Activated CD8-positive, alpha-beta T cell treated with anti-CD3 and anti-CD28 coated beads, Interleukin-2, amount 10 ng/mL, durations not matched to agents 7 days and 5 days (primary cell): ENCODE results near the gene DNAJC27. TPM values are rescaled to one million over a fixed set of nuclear protein-coding genes. Genes with fewer than 3 reads are reported as not detected.

Source experiments
- ATAC-seq: fragments of 150-1000 bp; cut with Tn5 transposase; one replicate; pipeline ENCODE4 v1.10.0; 2021; ENCODE audit warnings: moderate library complexity
- CTCF ChIA-PET: fragments of 350-600 bp; sonication (Branson Sonifier 250); formaldehyde crosslinking; loops from one replicate; lab custom pipeline; 2021; ENCODE audit warnings: antibody characterized with exemption; lab: Charles Lee
- POLR2A ChIA-PET: fragments of 350-600 bp; sonication (Branson Sonifier 250); formaldehyde crosslinking; loops from one replicate; lab custom pipeline; 2021; ENCODE audit warnings: antibody characterized with exemption; lab: Charles Lee
- DNase-seq: peaks from one replicate; pipeline ENCODE4 v3.0.0-alpha.2; 2020
- H3K27ac Mint-ChIP-seq: one replicate; pipeline ENCODE4 v1.8.0; 2021; ENCODE audit warnings: mild to moderate bottlenecking, mixed read lengths
- H3K27me3 Mint-ChIP-seq: one replicate; pipeline ENCODE4 v1.8.0; 2021; ENCODE audit warnings: low read depth, mixed read lengths
- H3K36me3 Mint-ChIP-seq: one replicate; pipeline ENCODE4 v1.8.0; 2021; ENCODE audit warnings: low read depth, mixed read lengths
- H3K4me1 Mint-ChIP-seq: one replicate; pipeline ENCODE4 v1.8.0; 2021; ENCODE audit warnings: low read depth, mixed read lengths
- H3K4me3 Mint-ChIP-seq: one replicate; pipeline ENCODE4 v1.8.0; 2021; ENCODE audit warnings: mild to moderate bottlenecking, mixed read lengths
- H3K9me3 Mint-ChIP-seq: one replicate; pipeline ENCODE4 v1.8.0; 2022; ENCODE audit warnings: mixed read lengths; ENCODE audit not compliant: insufficient read depth
- total RNA-seq, 2 experiments: library from RNA; stranded (reverse); gene quantifications; one replicate each; pipeline ENCODE4 v1.2.3, GENCODE V29; 2021

DNAJC27 gene
- total RNA-seq, 2 experiments from 2014 or later: 6.5 to 8.0 TPM

GRCh38 chr2:24924266-24924665 is 47.5 kb downstream of the DNAJC27 start:
- H3K4me1 Mint-ChIP-seq: peaks cover 4% of the 10 kb centered on the region
- ChIA-PET POLR2A (no interaction called here), CTCF (interaction anchor here (0.9 kb wide), 1 partner anchor 9 kb away, joined by 3 read pairs; no protein-coding TSS in a partner anchor)
- DNase-seq (no peak), ATAC-seq (no peak)
- no peak overlapping the region for H3K4me3 Mint-ChIP-seq
- no peak overlapping the region for H3K27ac Mint-ChIP-seq
- H3K27me3 Mint-ChIP-seq: no peaks in the 10 kb centered on the region
- H3K9me3 Mint-ChIP-seq: no peaks in the 10 kb centered on the region
- H3K36me3 Mint-ChIP-seq: peaks cover under 1% of the 10 kb centered on the region

- no peak for DNase-seq
- Mint-ChIP-seq H3K9me3 (no peaks in the 10 kb centered on the region), H3K36me3 (peaks cover 9% of the 10 kb centered on the region), H3K27me3 (no peaks in the 10 kb centered on the region), H3K4me1 (peaks cover 16% of the 10 kb centered on the region), H3K27ac (no peak overlapping the region), H3K4me3 (no peak overlapping the region)
- no peak for ATAC-seq
- POLR2A ChIA-PET: no interaction called here
- CTCF ChIA-PET: no interaction called here
Measured at GRCh38 chr2:24923106-24923505, 48.6 kb downstream of the DNAJC27 start.

- H3K27me3 Mint-ChIP-seq: no peaks in the 10 kb centered on the region
- H3K36me3 Mint-ChIP-seq: peaks cover 15% of the 10 kb centered on the region
- no peaks in the 10 kb centered on the region for H3K9me3 Mint-ChIP-seq
- H3K4me1 Mint-ChIP-seq: peaks cover 22% of the 10 kb centered on the region
- no peak overlapping the region for H3K4me3 Mint-ChIP-seq
- ATAC-seq: no peak
- ChIA-PET POLR2A (no interaction called here), CTCF (no interaction called here)
- no peak overlapping the region for H3K27ac Mint-ChIP-seq
- no peak for DNase-seq
Measured at GRCh38 chr2:24922556-24922955, 49.2 kb downstream of the DNAJC27 start.

GRCh38 chr2:24920809-24921441 is 50.8 kb downstream of the DNAJC27 start:
- H3K4me3 Mint-ChIP-seq: peak overlapping the region; percentile 68
- no peaks in the 10 kb centered on the region for H3K9me3 Mint-ChIP-seq
- no peak overlapping the region for H3K27ac Mint-ChIP-seq
- peak; percentile 45 for DNase-seq
- H3K4me1 Mint-ChIP-seq: peaks cover 34% of the 10 kb centered on the region
- no peaks in the 10 kb centered on the region for H3K27me3 Mint-ChIP-seq
- CTCF ChIA-PET: no interaction called here
- POLR2A ChIA-PET: no interaction called here
- no peak for ATAC-seq
- peaks cover 21% of the 10 kb centered on the region for H3K36me3 Mint-ChIP-seq

- Mint-ChIP-seq H3K27ac (peak within 1 kb of the TSS; percentile 86), H3K9me3 (no peaks in the 10 kb centered on the region), H3K4me1 (peaks cover 35% of the 10 kb centered on the region), H3K27me3 (no peaks in the 10 kb centered on the region), H3K36me3 (peaks cover 22% of the 10 kb centered on the region), H3K4me3 (peak within 1 kb of the TSS; percentile 94)
- peak; percentile 73 for DNase-seq
- ChIA-PET CTCF (no interaction called here), POLR2A (no interaction called here)
- ATAC-seq: peak; percentile 70
Measured at GRCh38 chr2:24920098-24920808, 51.5 kb downstream of the DNAJC27 start, which contains the start of gene ADCY3. TSS of gene ADCY3 (minus strand) at chr2:24920237. CDS start at chr2:24918987, 1,250 bp downstream.

- Mint-ChIP-seq H3K27ac (peak overlapping the region; percentile 86), H3K36me3 (peaks cover 26% of the 10 kb centered on the region), H3K27me3 (no peaks in the 10 kb centered on the region), H3K9me3 (no peaks in the 10 kb centered on the region), H3K4me1 (peaks cover 40% of the 10 kb centered on the region), H3K4me3 (peak overlapping the region; percentile 94)
- POLR2A ChIA-PET: no interaction called here
- DNase-seq: no peak
- ATAC-seq: peak; percentile 51
- CTCF ChIA-PET: no interaction called here
Measured at GRCh38 chr2:24919506-24920097, 52.2 kb downstream of the DNAJC27 start.

GRCh38 chr2:24919037-24919505 is 52.7 kb downstream of the DNAJC27 start:
- ChIA-PET CTCF (no interaction called here), POLR2A (no interaction called here)
- peak; percentile 62 for ATAC-seq
- Mint-ChIP-seq H3K4me3 (peak overlapping the region; percentile 94), H3K36me3 (peaks cover 29% of the 10 kb centered on the region), H3K27me3 (no peaks in the 10 kb centered on the region), H3K4me1 (peaks cover 40% of the 10 kb centered on the region), H3K9me3 (no peaks in the 10 kb centered on the region), H3K27ac (peak overlapping the region; percentile 86)
- DNase-seq: peak; percentile 82

GRCh38 chr2:24918326-24919036 is 53.3 kb downstream of the DNAJC27 start:
- POLR2A ChIA-PET: no interaction called here
- Mint-ChIP-seq H3K27me3 (no peaks in the 10 kb centered on the region), H3K9me3 (no peaks in the 10 kb centered on the region), H3K27ac (peak overlapping the region; percentile 86), H3K4me3 (peak overlapping the region; percentile 94), H3K36me3 (peaks cover 30% of the 10 kb centered on the region), H3K4me1 (peaks cover 40% of the 10 kb centered on the region)
- DNase-seq (no peak), ATAC-seq (no peak)
- CTCF ChIA-PET: no interaction called here

GRCh38 chr2:24917731-24918325 is 53.9 kb downstream of the DNAJC27 start:
- POLR2A ChIA-PET: no interaction called here
- peak overlapping the region; percentile 94 for H3K4me3 Mint-ChIP-seq
- H3K36me3 Mint-ChIP-seq: peaks cover 36% of the 10 kb centered on the region
- peaks cover 40% of the 10 kb centered on the region for H3K4me1 Mint-ChIP-seq
- no peak overlapping the region for H3K27ac Mint-ChIP-seq
- H3K27me3 Mint-ChIP-seq: no peaks in the 10 kb centered on the region
- CTCF ChIA-PET: no interaction called here
- no peaks in the 10 kb centered on the region for H3K9me3 Mint-ChIP-seq
- ATAC-seq (no peak), DNase-seq (no peak)

- POLR2A ChIA-PET: no interaction called here
- Mint-ChIP-seq H3K27ac (no peak overlapping the region), H3K4me1 (peaks cover 40% of the 10 kb centered on the region), H3K9me3 (no peaks in the 10 kb centered on the region), H3K36me3 (peaks cover 42% of the 10 kb centered on the region), H3K27me3 (no peaks in the 10 kb centered on the region), H3K4me3 (no peak overlapping the region)
- CTCF ChIA-PET: no interaction called here
- ATAC-seq (no peak), DNase-seq (no peak)
Measured at GRCh38 chr2:24917086-24917485, 54.7 kb downstream of the DNAJC27 start.

- ChIA-PET POLR2A (no interaction called here), CTCF (no interaction called here)
- no peak for ATAC-seq
- H3K4me1 Mint-ChIP-seq: peaks cover 38% of the 10 kb centered on the region
- no peaks in the 10 kb centered on the region for H3K27me3 Mint-ChIP-seq
- DNase-seq: no peak
- H3K36me3 Mint-ChIP-seq: peaks cover 47% of the 10 kb centered on the region
- H3K4me3 Mint-ChIP-seq: no peak overlapping the region
- no peaks in the 10 kb centered on the region for H3K9me3 Mint-ChIP-seq
- H3K27ac Mint-ChIP-seq: no peak overlapping the region
Measured at GRCh38 chr2:24915796-24916195, 56.0 kb downstream of the DNAJC27 start.
